Muscle of back (tissue), 13 donors: ENCODE results near the gene KRT23. TPM values are rescaled to one million over a fixed set of nuclear protein-coding genes. Genes with fewer than 3 reads are reported as not detected.

ENCODE experiments used
- DNase-seq, 3 donors: peaks; one replicate each; pipeline versions ENCODE4 v3.0.0 to v3.0.0-alpha.2; 2013
- long read RNA-seq, 9 donors: transcript quantifications; one replicate each; lab custom pipeline, GENCODE V29; 2026
- polyA plus RNA-seq, 10 donors: library from polyadenylated mRNA; unstranded; fragments of 120-200 nt; gene quantifications; one replicate each; pipeline ENCODE4 v1.2.1, GENCODE V29; 2013; ENCODE audit not compliant: insufficient read length in 10 of 10

Gene KRT23, protein sequence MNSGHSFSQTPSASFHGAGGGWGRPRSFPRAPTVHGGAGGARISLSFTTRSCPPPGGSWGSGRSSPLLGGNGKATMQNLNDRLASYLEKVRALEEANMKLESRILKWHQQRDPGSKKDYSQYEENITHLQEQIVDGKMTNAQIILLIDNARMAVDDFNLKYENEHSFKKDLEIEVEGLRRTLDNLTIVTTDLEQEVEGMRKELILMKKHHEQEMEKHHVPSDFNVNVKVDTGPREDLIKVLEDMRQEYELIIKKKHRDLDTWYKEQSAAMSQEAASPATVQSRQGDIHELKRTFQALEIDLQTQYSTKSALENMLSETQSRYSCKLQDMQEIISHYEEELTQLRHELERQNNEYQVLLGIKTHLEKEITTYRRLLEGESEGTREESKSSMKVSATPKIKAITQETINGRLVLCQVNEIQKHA
- polyA plus RNA-seq = 1 to 10 TPM in 2 of 10 donors, under 1 TPM in 5, not detected in 3; 0.16 to 2.7 (median 0.22) TPM
- long read RNA-seq, donor 1 = 0 reads
- long read RNA-seq, donor 2 = 0 reads
- long read RNA-seq, donor 3 = 0 reads
- long read RNA-seq, donor 4 = 0 reads
- long read RNA-seq, donor 5 = 0 reads
- long read RNA-seq, donor 6 = 0 reads
- long read RNA-seq, donor 7 = 0 reads
- long read RNA-seq, donor 8 = 0 reads
- long read RNA-seq, donor 9 = 0 reads

DNA sequence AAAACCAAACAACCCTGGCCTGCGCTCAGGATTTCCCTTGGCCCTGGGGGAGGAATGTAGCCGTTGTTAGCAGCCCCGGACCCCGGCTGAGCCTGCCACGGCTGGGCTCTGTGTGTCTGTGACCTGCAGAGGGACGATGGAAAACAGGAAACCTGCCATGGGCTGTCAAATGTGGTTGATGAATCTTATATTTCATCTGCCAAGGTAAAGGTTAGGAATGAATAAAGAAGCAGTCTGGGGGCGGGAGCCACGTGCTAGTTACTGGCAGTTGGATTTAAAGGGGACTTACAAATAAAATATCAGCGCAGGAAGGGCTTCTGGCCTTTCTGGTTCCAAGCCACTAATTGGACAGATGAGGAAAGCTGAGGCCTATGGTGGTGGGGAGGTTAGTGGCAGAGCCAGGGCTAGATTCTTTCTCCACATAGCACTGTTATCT lies at the start of gene KRT23:
Gene KRT23, minus strand, starts transcription at position 263 of the 436 bp plus-strand sequence. CDS start 1,043 bp downstream, outside the sequence.
- peak in 2 of 3 donors; percentile 9 to 13 for DNase-seq

- no peak for DNase-seq
These were observed 49.5 kb upstream of the KRT23 start for GRCh38 chr17:40986920-40987319.

- DNase-seq = no peak
These were observed 46.8 kb upstream of the KRT23 start, which contains the start of gene KRT40 for GRCh38 chr17:40984226-40984625. KRT40 (minus strand) TSS chr17:40984326; CDS start chr17:40984273, 53 bp downstream.

DNA sequence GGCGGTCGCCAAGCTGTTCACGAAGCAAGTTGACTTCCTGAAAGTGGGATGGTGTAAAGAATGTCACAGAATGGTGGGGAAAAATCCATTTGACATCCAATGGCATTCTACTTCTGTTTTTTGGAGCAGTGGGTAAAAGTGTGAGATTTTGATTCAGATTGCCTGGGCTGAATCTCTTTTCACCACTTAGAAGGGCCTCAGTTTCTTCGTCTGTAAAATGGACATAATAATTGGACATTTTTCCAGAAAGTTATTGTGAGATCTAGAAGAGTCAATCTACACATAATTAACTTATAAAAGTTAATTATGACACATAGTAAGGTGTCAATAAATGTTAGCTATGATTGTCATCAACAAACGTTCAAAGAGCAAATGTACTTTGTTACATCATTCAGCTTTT lies 43.7 kb upstream of the KRT23 start:
- DNase-seq = no peak

- peak; percentile 72 to 91 (median 82) for DNase-seq
These were observed 43.1 kb upstream of the KRT23 start for GRCh38 chr17:40980596-40980995.

GRCh38 chr17:40980117-40980516 lies 42.7 kb upstream of the KRT23 start:
- DNase-seq = no peak

GRCh38 chr17:40978575-40979151 lies 41.2 kb upstream of the KRT23 start:
- DNase-seq = peak in 1 of 3 donors; percentile 27

DNA sequence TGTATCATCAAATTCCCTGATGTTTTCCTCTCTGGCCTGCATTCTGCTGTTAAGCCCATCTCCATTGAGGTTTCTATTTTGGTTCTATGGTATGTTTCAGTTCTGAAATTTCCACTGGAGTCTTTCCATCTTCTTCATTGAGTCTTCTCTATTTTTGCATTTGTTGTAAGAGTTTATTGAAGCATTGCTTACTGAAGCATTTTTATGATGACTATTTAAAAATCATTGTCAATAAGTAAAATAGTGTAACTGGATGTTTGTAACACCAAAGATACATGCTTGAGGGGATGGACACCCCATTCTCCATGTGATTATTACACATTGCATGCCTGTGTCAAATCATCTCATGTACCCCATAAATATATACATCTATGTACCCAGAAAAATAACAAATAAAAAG lies 38.1 kb upstream of the KRT23 start:
- no peak for DNase-seq

DNA sequence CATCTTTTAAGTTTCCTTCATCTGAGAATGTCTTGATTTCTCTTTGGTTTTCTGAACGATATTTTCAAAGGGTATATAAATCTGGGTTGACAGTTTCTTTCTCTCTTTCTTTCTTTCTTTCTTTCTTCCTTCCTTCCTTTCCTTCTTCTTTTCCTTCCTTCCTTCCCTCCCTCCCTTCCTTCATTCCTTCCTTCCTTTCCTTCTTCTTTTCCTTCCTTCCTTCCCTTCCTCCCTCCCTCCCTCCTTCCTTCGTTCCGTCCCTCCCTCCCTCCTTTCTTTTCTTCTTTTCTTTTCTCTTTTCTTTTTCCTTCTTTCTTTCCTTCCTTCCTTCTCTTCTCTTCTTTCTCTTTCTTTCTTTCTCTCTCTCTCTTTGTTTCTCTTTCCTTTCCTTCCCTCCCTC lies 36.9 kb upstream of the KRT23 start:
- no peak for DNase-seq

DNA sequence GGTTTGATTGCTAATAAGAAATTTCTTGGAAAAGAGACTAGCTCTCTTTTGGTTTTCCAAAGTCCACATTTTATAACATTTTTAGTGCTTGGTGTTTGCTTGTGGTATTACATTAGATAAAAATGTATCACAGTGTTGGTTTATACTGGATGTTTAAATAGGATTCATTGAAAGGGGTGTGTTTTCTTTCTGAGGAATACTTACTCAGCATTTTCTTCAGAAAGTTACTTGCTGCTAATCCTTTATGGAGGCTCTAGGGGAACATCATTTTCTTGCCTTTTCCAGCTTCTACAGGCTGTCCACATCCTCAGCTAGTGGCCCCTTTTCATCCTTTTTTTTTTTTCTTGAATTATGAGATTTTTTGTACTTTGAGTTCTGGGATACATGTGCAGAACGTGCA lies 30.1 kb upstream of the KRT23 start:
- no peak for DNase-seq

- no peak for DNase-seq
These were observed 29.4 kb upstream of the KRT23 start, which contains the start of gene KRT39 for GRCh38 chr17:40966848-40967247. KRT39 (minus strand) TSS chr17:40966948; CDS start chr17:40966856, 92 bp downstream.

GRCh38 chr17:40963838-40964237 lies 26.4 kb upstream of the KRT23 start:
- DNase-seq = no peak

DNA sequence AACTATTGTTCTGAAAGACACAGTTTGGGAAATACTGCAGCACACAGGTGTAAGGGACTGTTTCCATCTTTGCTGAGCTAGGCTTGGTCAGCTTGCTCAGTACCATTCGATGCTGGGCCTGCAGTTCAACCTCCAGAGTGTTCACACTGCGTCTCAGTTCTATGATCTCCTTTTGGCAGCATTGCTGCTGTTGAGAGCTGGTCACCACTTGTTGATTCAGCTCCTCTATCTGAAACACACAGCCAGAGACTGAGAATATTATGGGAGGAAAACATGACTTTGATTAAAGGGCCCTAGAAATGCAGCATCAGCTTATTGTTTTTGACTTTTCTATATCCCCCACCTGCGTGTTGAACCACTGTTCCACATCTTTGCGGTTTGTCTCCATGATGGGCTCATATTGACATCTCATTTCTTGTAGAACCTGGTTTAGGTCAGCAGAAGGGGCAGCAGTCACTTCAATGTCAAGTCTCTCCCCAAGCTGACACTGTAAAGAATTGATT lies 24.7 kb upstream of the KRT23 start:
- no peak for DNase-seq

- DNase-seq = no peak
These were observed 24.1 kb upstream of the KRT23 start for GRCh38 chr17:40961591-40961990.

GRCh38 chr17:40960144-40960543 lies 22.7 kb upstream of the KRT23 start:
- no peak for DNase-seq

- no peak for DNase-seq
These were observed 20.9 kb upstream of the KRT23 start for GRCh38 chr17:40958086-40958953.

DNA sequence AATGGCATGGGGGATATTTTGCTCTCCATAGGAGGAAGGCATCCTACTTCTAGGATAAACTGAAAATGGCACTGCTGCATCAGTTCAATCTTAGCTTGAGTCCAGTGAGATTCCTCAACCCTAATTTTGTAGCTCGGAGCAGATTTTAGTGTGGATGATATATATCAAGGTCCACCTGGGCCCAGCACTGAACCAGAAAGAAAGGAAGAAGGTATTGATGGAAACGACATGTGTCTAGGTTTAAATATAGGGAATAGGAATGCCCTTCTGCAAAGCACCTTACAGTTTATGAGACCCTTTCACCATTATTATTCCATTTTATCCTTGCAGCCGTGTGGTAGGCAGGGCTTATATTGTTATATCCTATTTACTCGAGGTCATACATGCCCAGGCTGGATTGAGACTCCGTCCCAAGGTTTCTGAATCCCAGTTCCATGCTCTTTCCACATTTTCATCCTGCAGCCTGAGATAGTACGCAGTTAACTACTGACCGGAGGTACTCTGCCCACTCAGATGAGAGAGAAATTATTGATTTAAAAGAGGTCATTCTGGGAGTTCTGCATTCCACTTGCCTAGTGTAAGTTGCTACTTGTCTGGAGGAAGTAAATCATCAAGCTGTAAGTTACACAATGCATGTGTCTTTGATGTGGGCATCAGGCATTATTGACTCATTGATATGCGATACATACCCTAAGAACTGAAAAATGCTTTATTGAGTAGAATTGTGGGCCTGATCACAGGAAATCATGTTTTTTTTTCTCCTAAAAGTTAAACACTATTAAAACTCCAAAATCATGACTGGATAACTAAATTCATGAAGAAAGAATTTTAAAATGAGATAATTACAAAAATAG lies 19.2 kb upstream of the KRT23 start:
- DNase-seq = peak in 1 of 3 donors; percentile 88

GRCh38 chr17:40953881-40954280 lies 16.4 kb upstream of the KRT23 start:
- peak in 1 of 3 donors; percentile 56 for DNase-seq

DNA sequence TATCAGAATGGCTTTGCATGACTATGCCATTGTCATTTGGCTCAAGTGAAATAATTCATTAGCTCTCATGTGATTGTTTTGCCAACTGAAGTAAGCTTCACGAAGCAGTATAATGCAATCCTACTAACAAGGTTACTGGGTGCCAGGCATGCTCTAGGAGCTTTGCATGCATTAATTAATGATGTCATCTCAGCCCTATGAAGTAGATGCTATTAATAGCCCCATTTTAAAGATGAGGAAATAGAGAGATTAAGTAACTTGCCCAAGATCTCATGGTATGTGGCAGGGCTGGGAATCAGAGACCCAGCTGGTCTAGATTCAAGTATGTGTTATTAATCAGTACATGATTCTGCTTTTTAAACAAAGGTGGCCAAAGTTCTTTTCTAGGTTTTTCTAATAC lies 15.2 kb upstream of the KRT23 start:
- peak in 1 of 3 donors; percentile 64 for DNase-seq

- DNase-seq = no peak
These were observed 14.7 kb upstream of the KRT23 start for GRCh38 chr17:40952154-40952553.
